ENCODE results near the gene PTCHD1.

DNA sequence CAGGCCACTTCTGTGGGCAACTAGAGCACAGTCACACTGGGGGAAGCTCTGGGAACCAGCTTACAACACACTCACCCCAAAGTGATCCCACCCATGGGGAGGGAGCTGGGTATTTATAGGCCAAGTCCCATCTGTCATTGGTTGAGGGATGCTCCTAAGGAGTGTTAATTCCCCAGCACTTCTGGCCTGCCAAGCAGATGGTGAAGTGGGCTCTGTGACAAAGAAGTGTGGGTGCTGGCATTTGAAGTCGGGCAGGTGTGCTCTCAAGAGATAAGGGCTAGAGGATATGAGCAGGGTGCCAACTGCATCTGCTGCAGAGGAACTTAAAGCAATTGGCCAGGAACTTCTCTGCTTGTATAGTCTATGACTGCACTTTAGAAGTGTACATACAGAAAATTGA lies 30.9 kb downstream of the PTCHD1 start:
- TF ChIP-seq POLR2A (IDR thresholded peaks at IDR 0.05; ENCODE audit: low read depth, low read length) (no peak), POLR2AphosphoS5 (IDR thresholded peaks at IDR 0.05; ENCODE audit: low read depth, low read length) (no peak), TAF1 (IDR thresholded peaks at IDR 0.05; ENCODE audit: low read depth, low read length) (no peak), PAX5 (IDR thresholded peaks at IDR 0.05; ENCODE audit: insufficient read depth, low read length, severe bottlenecking) (no peak), POU2F2 (IDR thresholded peaks at IDR 0.05; ENCODE audit: low read depth, low read length) (no peak), SPI1 (IDR thresholded peaks at IDR 0.05; ENCODE audit: low read depth, low read length) (no peak)
